ENCODE results near the gene SLC12A3.
"Not testable (repeated sequence)": the region's sequence is repeated elsewhere in the genome, so short reads cannot be mapped to it uniquely, and the experiment has no call there.

Gene SLC12A3

DNA sequence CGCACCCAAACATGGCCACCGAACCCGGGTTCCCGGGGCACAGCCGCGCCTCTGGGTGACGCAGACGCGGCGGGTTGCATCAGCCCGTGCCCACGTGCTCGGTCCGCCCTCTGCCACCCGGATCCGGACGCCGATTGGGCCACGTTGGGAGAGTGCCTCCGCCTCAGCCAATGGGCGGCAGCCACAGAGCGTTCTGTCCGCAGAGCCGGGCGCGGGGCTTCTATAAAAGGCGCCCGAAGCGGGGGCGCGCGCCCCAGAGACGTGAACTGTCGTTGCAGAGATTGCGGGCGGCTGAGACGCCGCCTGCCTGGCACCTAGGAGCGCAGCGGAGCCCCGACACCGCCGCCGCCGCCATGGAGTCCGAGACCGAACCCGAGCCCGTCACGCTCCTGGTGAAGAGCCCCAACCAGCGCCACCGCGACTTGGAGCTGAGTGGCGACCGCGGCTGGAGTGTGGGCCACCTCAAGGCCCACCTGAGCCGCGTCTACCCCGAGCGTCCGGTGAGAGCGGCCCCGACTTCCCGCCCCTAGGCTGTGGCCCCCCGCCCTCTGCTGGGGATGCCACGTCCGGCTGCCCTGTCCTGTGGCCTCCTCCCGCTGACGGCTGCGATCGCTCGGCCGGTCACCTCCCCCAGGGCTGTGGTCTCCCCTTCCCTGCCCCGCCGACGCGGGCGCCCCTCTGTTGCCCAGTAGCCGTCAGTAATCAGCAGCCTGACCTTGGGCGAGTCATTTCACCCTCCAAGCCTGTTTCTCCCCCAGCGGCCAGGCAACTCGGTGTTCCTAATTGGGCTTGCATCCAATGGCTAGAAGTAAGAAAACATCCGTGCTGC, 67.1 kb downstream of the SLC12A3 start, which contains the start of gene HERPUD1:
Gene HERPUD1 (plus strand): TSS at position 251 of the 829 bp plus-strand sequence. CDS start 103 bp downstream, at position 354.
- no peaks in the 10 kb centered on the region for H3K9me3 ChIP-seq (ENCODE audit: control insufficient read depth in 1 of 2, low read length in 2 of 2)
- no peaks in the 10 kb centered on the region for H3K27me3 ChIP-seq (ENCODE audit: low read depth, low read length)
- H3K4me3 ChIP-seq (ENCODE audit: low read depth in 1 of 2, low read length in 2 of 2) = peak within 1 kb of the TSS; percentile 95 to 100
- peaks cover 23% of the 10 kb centered on the region in 2 donors for H3K36me3 ChIP-seq (ENCODE audit: control insufficient read depth in 1 of 2, insufficient read depth in 2 of 2, low read length in 2 of 2)
- peaks cover 4 to 35% of the 10 kb centered on the region in 2 donors for H3K4me1 ChIP-seq (ENCODE audit: control insufficient read depth in 1 of 2, insufficient read depth in 2 of 2, low read length in 2 of 2)
- peak within 1 kb of the TSS; percentile 86 for H3K27ac ChIP-seq (ENCODE audit: low read length)

- Histone ChIP-seq H3K9me3 (ENCODE audit: control insufficient read depth in 1 of 2, low read length in 2 of 2) (no peaks in the 10 kb centered on the region), H3K36me3 (ENCODE audit: control insufficient read depth in 1 of 2, insufficient read depth in 2 of 2, low read length in 2 of 2) (peaks cover 31% of the 10 kb centered on the region in 2 donors), H3K4me3 (ENCODE audit: low read depth in 1 of 2, low read length in 2 of 2) (peak overlapping the region; percentile 95 to 100), H3K4me1 (ENCODE audit: control insufficient read depth in 1 of 2, insufficient read depth in 2 of 2, low read length in 2 of 2) (peaks cover 4 to 37% of the 10 kb centered on the region in 2 donors), H3K27me3 (ENCODE audit: low read depth, low read length) (no peaks in the 10 kb centered on the region), H3K27ac (ENCODE audit: low read length) (peak overlapping the region; percentile 86)
Measured at GRCh38 chr16:56932721-56933619, 68.0 kb downstream of the SLC12A3 start.

- Histone ChIP-seq H3K27me3 (ENCODE audit: low read depth, low read length) (no peaks in the 10 kb centered on the region), H3K36me3 (ENCODE audit: control insufficient read depth in 1 of 2, insufficient read depth in 2 of 2, low read length in 2 of 2) (peaks cover 39 to 40% of the 10 kb centered on the region in 2 donors), H3K27ac (ENCODE audit: low read length) (peak overlapping the region; percentile 86), H3K4me1 (ENCODE audit: control insufficient read depth in 1 of 2, insufficient read depth in 2 of 2, low read length in 2 of 2) (peaks cover 4 to 43% of the 10 kb centered on the region in 2 donors), H3K4me3 (ENCODE audit: low read depth in 1 of 2, low read length in 2 of 2) (peak overlapping the region; percentile 95 to 100), H3K9me3 (ENCODE audit: control insufficient read depth in 1 of 2, low read length in 2 of 2) (no peaks in the 10 kb centered on the region)
Measured at GRCh38 chr16:56933828-56934598, 69.0 kb downstream of the SLC12A3 start.

GRCh38 chr16:56934599-56935145, 69.7 kb downstream of the SLC12A3 start:
- peaks cover 45 to 46% of the 10 kb centered on the region in 2 donors for H3K36me3 ChIP-seq (ENCODE audit: control insufficient read depth in 1 of 2, insufficient read depth in 2 of 2, low read length in 2 of 2)
- H3K4me1 ChIP-seq (ENCODE audit: control insufficient read depth in 1 of 2, insufficient read depth in 2 of 2, low read length in 2 of 2) = peaks cover 4 to 44% of the 10 kb centered on the region in 2 donors
- H3K27ac ChIP-seq (ENCODE audit: low read length) = not testable (repeated sequence)

DNA sequence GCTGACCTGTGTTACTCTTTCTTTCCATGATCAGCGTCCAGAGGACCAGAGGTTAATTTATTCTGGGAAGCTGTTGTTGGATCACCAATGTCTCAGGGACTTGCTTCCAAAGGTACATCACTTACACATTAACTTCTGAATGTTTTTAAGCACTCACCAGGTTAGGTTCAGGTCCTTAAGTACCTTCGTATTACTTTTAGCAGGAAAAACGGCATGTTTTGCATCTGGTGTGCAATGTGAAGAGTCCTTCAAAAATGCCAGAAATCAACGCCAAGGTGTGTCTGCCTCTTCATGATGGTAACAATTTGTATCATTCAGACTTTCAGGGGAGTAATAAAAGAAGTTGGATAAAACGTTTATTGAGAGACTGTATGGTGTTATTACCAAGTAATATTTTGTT, 70.2 kb downstream of the SLC12A3 start:
- H3K9me3 ChIP-seq (ENCODE audit: control insufficient read depth in 1 of 2, low read length in 2 of 2) = no peaks in the 10 kb centered on the region
- H3K4me3 ChIP-seq (ENCODE audit: low read depth in 1 of 2, low read length in 2 of 2) = peak overlapping the region; percentile 52 to 100
- peaks cover 50 to 52% of the 10 kb centered on the region in 2 donors for H3K36me3 ChIP-seq (ENCODE audit: control insufficient read depth in 1 of 2, insufficient read depth in 2 of 2, low read length in 2 of 2)
- H3K4me1 ChIP-seq (ENCODE audit: control insufficient read depth in 1 of 2, insufficient read depth in 2 of 2, low read length in 2 of 2) = peaks cover 4 to 44% of the 10 kb centered on the region in 2 donors
- no peaks in the 10 kb centered on the region for H3K27me3 ChIP-seq (ENCODE audit: low read depth, low read length)
- H3K27ac ChIP-seq (ENCODE audit: low read length) = no peak overlapping the region

More at GRCh38 chr16:56934599-56935145, 69.7 kb downstream of the SLC12A3 start:
- not testable (repeated sequence) for H3K9me3 ChIP-seq (ENCODE audit: control insufficient read depth in 1 of 2, low read length in 2 of 2); H3K27me3 ChIP-seq (ENCODE audit: low read depth, low read length)
- H3K4me3 ChIP-seq (ENCODE audit: low read depth in 1 of 2, low read length in 2 of 2) = peak overlapping the region; percentile 95 to 100

GRCh38 chr16:56936491-56936890, 71.5 kb downstream of the SLC12A3 start:
- no peak overlapping the region for H3K4me3 ChIP-seq (ENCODE audit: low read depth in 1 of 2, low read length in 2 of 2)

DNA sequence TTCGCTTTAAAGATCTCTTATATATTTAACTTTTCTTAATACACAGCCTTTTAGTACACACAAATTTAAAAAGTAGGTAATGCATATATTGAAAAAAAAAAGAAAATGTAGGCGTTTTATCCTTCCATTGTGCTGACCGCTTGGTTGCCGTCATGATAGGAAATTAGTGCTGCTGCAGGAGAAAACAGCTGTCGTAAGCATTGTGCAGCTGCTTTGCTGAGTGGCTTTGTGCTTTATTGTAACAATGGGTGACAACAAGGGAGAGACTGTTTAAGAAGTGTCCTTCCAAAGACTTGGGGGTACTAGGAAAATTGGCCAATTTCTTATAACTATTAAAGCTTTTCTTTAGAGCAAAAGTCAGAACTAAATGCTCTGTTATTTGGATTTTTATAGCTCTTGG, 71.9 kb downstream of the SLC12A3 start:
- H3K27ac ChIP-seq (ENCODE audit: low read length) = no peak overlapping the region
- no peak overlapping the region for H3K4me3 ChIP-seq (ENCODE audit: low read depth in 1 of 2, low read length in 2 of 2)
- peaks cover 63 to 65% of the 10 kb centered on the region in 2 donors for H3K36me3 ChIP-seq (ENCODE audit: control insufficient read depth in 1 of 2, insufficient read depth in 2 of 2, low read length in 2 of 2)
- H3K27me3 ChIP-seq (ENCODE audit: low read depth, low read length) = no peaks in the 10 kb centered on the region
- H3K4me1 ChIP-seq (ENCODE audit: control insufficient read depth in 1 of 2, insufficient read depth in 2 of 2, low read length in 2 of 2) = peaks cover 4 to 39% of the 10 kb centered on the region in 2 donors
- H3K9me3 ChIP-seq (ENCODE audit: control insufficient read depth in 1 of 2, low read length in 2 of 2) = no peaks in the 10 kb centered on the region

More at GRCh38 chr16:56936491-56936890, 71.5 kb downstream of the SLC12A3 start:
- Histone ChIP-seq H3K36me3 (ENCODE audit: control insufficient read depth in 1 of 2, insufficient read depth in 2 of 2, low read length in 2 of 2) (peaks cover 58 to 61% of the 10 kb centered on the region in 2 donors), H3K27me3 (ENCODE audit: low read depth, low read length) (no peaks in the 10 kb centered on the region), H3K4me1 (ENCODE audit: control insufficient read depth in 1 of 2, insufficient read depth in 2 of 2, low read length in 2 of 2) (peaks cover 4 to 39% of the 10 kb centered on the region in 2 donors), H3K9me3 (ENCODE audit: control insufficient read depth in 1 of 2, low read length in 2 of 2) (no peaks in the 10 kb centered on the region), H3K27ac (ENCODE audit: low read length) (no peak overlapping the region)

GRCh38 chr16:56938664-56939513, 73.9 kb downstream of the SLC12A3 start:
- Histone ChIP-seq H3K4me1 (ENCODE audit: control insufficient read depth in 1 of 2, insufficient read depth in 2 of 2, low read length in 2 of 2) (peaks cover 4 to 38% of the 10 kb centered on the region in 2 donors), H3K9me3 (ENCODE audit: control insufficient read depth in 1 of 2, low read length in 2 of 2) (no peaks in the 10 kb centered on the region), H3K27me3 (ENCODE audit: low read depth, low read length) (no peaks in the 10 kb centered on the region), H3K4me3 (ENCODE audit: low read depth in 1 of 2, low read length in 2 of 2) (no peak overlapping the region), H3K36me3 (ENCODE audit: control insufficient read depth in 1 of 2, insufficient read depth in 2 of 2, low read length in 2 of 2) (peaks cover 77 to 82% of the 10 kb centered on the region in 2 donors), H3K27ac (ENCODE audit: low read length) (no peak overlapping the region)

DNA sequence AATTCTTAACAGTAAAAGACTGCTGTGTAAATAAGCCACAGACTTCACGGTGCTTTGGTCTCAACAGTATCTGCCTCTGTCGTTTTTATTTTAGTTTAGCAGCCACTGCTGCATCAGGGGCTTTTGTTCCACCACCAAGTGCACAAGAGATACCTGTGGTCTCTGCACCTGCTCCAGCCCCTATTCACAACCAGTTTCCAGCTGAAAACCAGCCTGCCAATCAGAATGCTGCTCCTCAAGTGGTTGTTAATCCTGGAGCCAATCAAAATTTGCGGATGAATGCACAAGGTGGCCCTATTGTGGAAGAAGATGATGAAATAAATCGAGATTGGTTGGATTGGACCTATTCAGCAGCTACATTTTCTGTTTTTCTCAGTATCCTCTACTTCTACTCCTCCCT, 74.8 kb downstream of the SLC12A3 start:
- Histone ChIP-seq H3K27me3 (ENCODE audit: low read depth, low read length) (no peaks in the 10 kb centered on the region), H3K4me3 (ENCODE audit: low read depth in 1 of 2, low read length in 2 of 2) (no peak overlapping the region), H3K9me3 (ENCODE audit: control insufficient read depth in 1 of 2, low read length in 2 of 2) (no peaks in the 10 kb centered on the region), H3K27ac (ENCODE audit: low read length) (no peak overlapping the region), H3K4me1 (ENCODE audit: control insufficient read depth in 1 of 2, insufficient read depth in 2 of 2, low read length in 2 of 2) (peaks cover 4 to 30% of the 10 kb centered on the region in 2 donors), H3K36me3 (ENCODE audit: control insufficient read depth in 1 of 2, insufficient read depth in 2 of 2, low read length in 2 of 2) (peaks cover 87 to 90% of the 10 kb centered on the region in 2 donors)

DNA sequence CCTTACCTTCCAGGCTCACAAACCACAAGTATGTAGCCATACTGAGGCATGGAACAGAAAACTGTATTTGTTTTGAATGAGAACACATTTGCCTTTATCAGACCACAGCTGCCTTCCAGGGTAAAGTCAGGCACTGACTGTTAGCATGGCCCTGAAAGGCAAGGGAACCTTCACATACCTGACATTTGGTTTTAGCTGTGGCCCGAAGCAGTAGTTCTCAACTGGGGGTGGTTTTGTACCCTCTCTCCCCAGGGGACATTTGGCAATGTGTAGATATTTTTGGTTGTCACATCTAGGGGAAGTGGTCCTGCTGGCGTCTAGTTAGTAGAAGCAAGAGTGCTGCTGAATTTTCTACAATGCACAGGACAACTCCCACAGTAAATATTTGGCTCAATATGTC, 76.1 kb downstream of the SLC12A3 start:
- Histone ChIP-seq H3K36me3 (ENCODE audit: control insufficient read depth in 1 of 2, insufficient read depth in 2 of 2, low read length in 2 of 2) (peaks cover 85 to 87% of the 10 kb centered on the region in 2 donors), H3K4me3 (ENCODE audit: low read depth in 1 of 2, low read length in 2 of 2) (no peak overlapping the region), H3K4me1 (ENCODE audit: control insufficient read depth in 1 of 2, insufficient read depth in 2 of 2, low read length in 2 of 2) (peaks cover 0 to 17% of the 10 kb centered on the region in 2 donors), H3K27me3 (ENCODE audit: low read depth, low read length) (no peaks in the 10 kb centered on the region), H3K27ac (ENCODE audit: low read length) (no peak overlapping the region), H3K9me3 (ENCODE audit: control insufficient read depth in 1 of 2, low read length in 2 of 2) (no peaks in the 10 kb centered on the region)
